NCI-H1048 (cell line): ENCODE results near the gene CD70.
"Not testable (repeated sequence)": the region's sequence is repeated elsewhere in the genome, so short reads cannot be mapped to it uniquely, and the experiment has no call there.

Experiments
- DNase-seq: peaks from one replicate; lab custom pipeline; 2025; lab: John Stamatoyannopoulos, UW

The CD70 gene

GRCh38 chr19:6570764-6571163 is 20.2 kb downstream of the CD70 start:
- no peak for DNase-seq

GRCh38 chr19:6568816-6569215 is 22.1 kb downstream of the CD70 start:
- no peak for DNase-seq

- no peak for DNase-seq
These were observed 22.9 kb downstream of the CD70 start for GRCh38 chr19:6568010-6568526.

- DNase-seq: not testable (repeated sequence)
These were observed 24.2 kb downstream of the CD70 start for GRCh38 chr19:6566727-6567126.

- no peak for DNase-seq
These were observed 26.6 kb downstream of the CD70 start for GRCh38 chr19:6564393-6564792.

GRCh38 chr19:6562437-6562836 is 28.5 kb downstream of the CD70 start:
- not testable (repeated sequence) for DNase-seq

- DNase-seq: no peak
These were observed 34.3 kb downstream of the CD70 start for GRCh38 chr19:6556480-6557195.

- no peak for DNase-seq
These were observed 34.9 kb downstream of the CD70 start for GRCh38 chr19:6556043-6556449.

GRCh38 chr19:6551607-6552450 is 39.1 kb downstream of the CD70 start:
- no peak for DNase-seq

- DNase-seq: no peak
These were observed 39.9 kb downstream of the CD70 start for GRCh38 chr19:6551091-6551490.

GRCh38 chr19:6550679-6551078 is 40.3 kb downstream of the CD70 start:
- not testable (repeated sequence) for DNase-seq

- no peak for DNase-seq
These were observed 47.0 kb downstream of the CD70 start for GRCh38 chr19:6543866-6544347.

- DNase-seq: no peak
These were observed 49.8 kb downstream of the CD70 start for GRCh38 chr19:6540918-6541689.

GRCh38 chr19:6539514-6539913 is 51.4 kb downstream of the CD70 start:
- DNase-seq: no peak
